ENCODE results near the gene MLH3.

The MLH3 gene

GRCh38 chr14:75066691-75067090, 15.4 kb upstream of the MLH3 start:
- DNase-seq (ENCODE audit: low spot score), result no peak

GRCh38 chr14:75064205-75064567, 12.9 kb upstream of the MLH3 start:
- no peak for DNase-seq (ENCODE audit: low spot score)

- DNase-seq (ENCODE audit: low spot score), result peak; percentile 97
Measured at GRCh38 chr14:75063491-75064204, 12.4 kb upstream of the MLH3 start, which contains the start of gene ACYP1. Gene ACYP1 (minus strand): TSS chr14:75064024. CDS start chr14:75063553, 471 bp downstream.

- no peak for DNase-seq (ENCODE audit: low spot score)
Measured at GRCh38 chr14:75063013-75063412, 11.7 kb upstream of the MLH3 start.

GRCh38 chr14:75060420-75060819, 9.2 kb upstream of the MLH3 start:
- no peak for DNase-seq (ENCODE audit: low spot score)

GRCh38 chr14:75059642-75060041, 8.4 kb upstream of the MLH3 start:
- no peak for DNase-seq (ENCODE audit: low spot score)

GRCh38 chr14:75054421-75054820, 3.2 kb upstream of the MLH3 start:
- no peak for DNase-seq (ENCODE audit: low spot score)

GRCh38 chr14:75053396-75054291, 2.4 kb upstream of the MLH3 start:
- DNase-seq (ENCODE audit: low spot score), result peak; percentile 37

GRCh38 chr14:75051556-75051899, 261 bp upstream of the MLH3 start:
- DNase-seq (ENCODE audit: low spot score), result no peak

GRCh38 chr14:75049731-75050201, 1.5 kb downstream of the MLH3 start:
- DNase-seq (ENCODE audit: low spot score), result peak; percentile 48

- no peak for DNase-seq (ENCODE audit: low spot score)
Measured at GRCh38 chr14:75049136-75049535, 2.1 kb downstream of the MLH3 start.

GRCh38 chr14:75048101-75048500, 3.2 kb downstream of the MLH3 start:
- DNase-seq (ENCODE audit: low spot score), result no peak

- DNase-seq (ENCODE audit: low spot score), result no peak
Measured at GRCh38 chr14:75047506-75047905, 3.8 kb downstream of the MLH3 start.

GRCh38 chr14:75046899-75047298, 4.4 kb downstream of the MLH3 start:
- no peak for DNase-seq (ENCODE audit: low spot score)

- no peak for DNase-seq (ENCODE audit: low spot score)
Measured at GRCh38 chr14:75046275-75046674, 5.0 kb downstream of the MLH3 start.

- peak; percentile 14 for DNase-seq (ENCODE audit: low spot score)
Measured at GRCh38 chr14:75044752-75045151, 6.5 kb downstream of the MLH3 start.

GRCh38 chr14:75044322-75044721, 6.9 kb downstream of the MLH3 start:
- peak; percentile 43 for DNase-seq (ENCODE audit: low spot score)

- no peak for DNase-seq (ENCODE audit: low spot score)
Measured at GRCh38 chr14:75042035-75042434, 9.2 kb downstream of the MLH3 start.

- no peak for DNase-seq (ENCODE audit: low spot score)
Measured at GRCh38 chr14:75041613-75042012, 9.7 kb downstream of the MLH3 start.

- DNase-seq (ENCODE audit: low spot score), result no peak
Measured at GRCh38 chr14:75040959-75041358, 10.3 kb downstream of the MLH3 start.

- no peak for DNase-seq (ENCODE audit: low spot score)
Measured at GRCh38 chr14:75040507-75040906, 10.8 kb downstream of the MLH3 start.

- DNase-seq (ENCODE audit: low spot score), result no peak
Measured at GRCh38 chr14:75032939-75033338, 18.3 kb downstream of the MLH3 start.

- DNase-seq (ENCODE audit: low spot score), result no peak
Measured at GRCh38 chr14:75030147-75030546, 21.1 kb downstream of the MLH3 start.
